HEK293 (cell line): ENCODE measurements around the gene EML1.
A peak's percentile ranks its signal among the peaks of the same experiment; 100 is the strongest.

Experiments used
- CTCF ChIA-PET: fragments of 350-600 bp; formaldehyde crosslinking; extraction: SDS; loops from one replicate; lab custom pipeline; 2021; ENCODE audit warnings: antibody characterized with exemption; lab: Yijun Ruan, JAX
- POLR2A ChIA-PET: fragments of 300-600 bp; formaldehyde crosslinking; extraction: SDS; loops from one replicate; lab custom pipeline; 2020; ENCODE audit warnings: antibody characterized with exemption, inconsistent platforms; lab: Yijun Ruan, JAX
- H3K27ac ChIP-seq: fragments of 200-500 bp; sonication (Bioruptor generic); 2 replicates; pipeline ENCODE4 v1.5.1; 2014; ENCODE audit warnings: low read depth, low read length, control low read depth, inconsistent platforms; ENCODE audit errors: extremely low read depth
- H3K36me3 ChIP-seq, 2 experiments: fragments of 200-500 bp in 1 of 2; sonication (Bioruptor generic) in 1 of 2; 1 replicate in 1 of 2; 2 replicates in 1 of 2; pipeline ENCODE4 v1.5.1; 2014 to 2017; ENCODE audit warnings: inconsistent platforms in 2 of 2, low read length in 2 of 2; ENCODE audit not compliant: control insufficient read depth in 2 of 2, insufficient read depth in 1 of 2
- H3K4me1 ChIP-seq: fragments of 200-500 bp; sonication (Bioruptor generic); 2 replicates; pipeline ENCODE4 v1.5.1; 2014; ENCODE audit warnings: mild to moderate bottlenecking, low read length, inconsistent platforms; ENCODE audit not compliant: control insufficient read depth, insufficient read depth
- H3K4me3 ChIP-seq: 2 replicates; pipeline ENCODE4 v1.5.1; 2011; ENCODE audit warnings: low read depth, mild to moderate bottlenecking, control low read depth, low read length, moderate library complexity
- H3K9me3 ChIP-seq: fragments of 200-500 bp; sonication (Bioruptor generic); 2 replicates; pipeline ENCODE4 v1.5.1; 2014; ENCODE audit warnings: low read depth, low read length, inconsistent platforms; ENCODE audit not compliant: control insufficient read depth, insufficient read depth
- GLIS1 ChIP-seq: fragments of 450-650 bp; formaldehyde crosslinking; IDR thresholded peaks from 2 replicates; pipeline ENCODE4 v1.5.1; 2016; ENCODE audit warnings: missing biosample characterization, missing genetic modification characterization
- GLIS2 ChIP-seq: fragments of 450-650 bp; formaldehyde crosslinking; IDR thresholded peaks from 2 replicates; pipeline ENCODE4 v1.5.1; 2016; ENCODE audit warnings: missing biosample characterization, missing genetic modification characterization
- KLF7 ChIP-seq: fragments of 450-650 bp; formaldehyde crosslinking; IDR thresholded peaks from 2 replicates; pipeline ENCODE4 v1.5.1; 2016; ENCODE audit warnings: missing biosample characterization, missing genetic modification characterization, borderline replicate concordance
- MYNN ChIP-seq: fragments of 450-650 bp; formaldehyde crosslinking; IDR thresholded peaks from 2 replicates; pipeline ENCODE4 v1.5.1; 2016; ENCODE audit warnings: missing biosample characterization, missing genetic modification characterization, borderline replicate concordance
- SCRT2 ChIP-seq: fragments of 450-650 bp; formaldehyde crosslinking; IDR thresholded peaks from 2 replicates; pipeline ENCODE4 v1.5.1; 2016; ENCODE audit warnings: missing biosample characterization, missing genetic modification characterization
- ZBTB17 ChIP-seq: fragments of 450-650 bp; formaldehyde crosslinking; IDR thresholded peaks from 2 replicates; pipeline ENCODE4 v1.5.1; 2016; ENCODE audit warnings: missing biosample characterization, missing genetic modification characterization
- ZBTB21 ChIP-seq: fragments of 450-650 bp; formaldehyde crosslinking; IDR thresholded peaks from 2 replicates; pipeline ENCODE4 v1.5.1; 2017; ENCODE audit warnings: missing biosample characterization, missing genetic modification characterization
- ZNF114 ChIP-seq: fragments of 450-650 bp; formaldehyde crosslinking; IDR thresholded peaks from 2 replicates; pipeline ENCODE4 v1.5.0; 2017; ENCODE audit warnings: missing biosample characterization, missing genetic modification characterization
- ZNF121 ChIP-seq: fragments of 450-650 bp; formaldehyde crosslinking; IDR thresholded peaks from 2 replicates; pipeline ENCODE4 v1.5.1; 2016; ENCODE audit warnings: missing biosample characterization, missing genetic modification characterization
- ZNF132 ChIP-seq: fragments of 450-650 bp; formaldehyde crosslinking; IDR thresholded peaks from 2 replicates; pipeline ENCODE4 v1.5.1; 2017; ENCODE audit warnings: missing biosample characterization, missing genetic modification characterization, borderline replicate concordance
- ZNF157 ChIP-seq: fragments of 450-650 bp; formaldehyde crosslinking; IDR thresholded peaks from 2 replicates; pipeline ENCODE4 v1.5.1; 2016; ENCODE audit warnings: missing biosample characterization, missing genetic modification characterization
- ZNF366 ChIP-seq: fragments of 450-650 bp; formaldehyde crosslinking; conservative IDR thresholded peaks from 2 replicates; pipeline ENCODE4 v1.5.1; 2016; ENCODE audit warnings: missing biosample characterization, missing genetic modification characterization
- ZNF629 ChIP-seq: fragments of 450-650 bp; formaldehyde crosslinking; IDR thresholded peaks from 2 replicates; pipeline ENCODE4 v1.5.1; 2017; ENCODE audit warnings: missing biosample characterization, missing genetic modification characterization
- ZNF664 ChIP-seq: fragments of 450-650 bp; formaldehyde crosslinking; IDR thresholded peaks from 2 replicates; pipeline ENCODE4 v1.5.1; 2016; ENCODE audit warnings: missing biosample characterization, missing genetic modification characterization
- ZNF843 ChIP-seq: fragments of 450-650 bp; formaldehyde crosslinking; IDR thresholded peaks from 2 replicates; pipeline ENCODE4 v1.5.1; 2016; ENCODE audit warnings: missing biosample characterization, missing genetic modification characterization
- TF ChIP-seq, protein P1 (sequence below): fragments of 450-650 bp; formaldehyde crosslinking; IDR thresholded peaks from 2 replicates; pipeline ENCODE4 v1.5.1; 2017; ENCODE audit warnings: missing biosample characterization, missing genetic modification characterization
- TF ChIP-seq, protein P2 (sequence below): fragments of 450-650 bp; formaldehyde crosslinking; IDR thresholded peaks from 2 replicates; pipeline ENCODE4 v1.5.1; 2016; ENCODE audit warnings: missing biosample characterization, missing genetic modification characterization
- TF ChIP-seq, protein P3 (sequence below): fragments of 450-650 bp; formaldehyde crosslinking; IDR thresholded peaks from 2 replicates; pipeline ENCODE4 v1.5.1; 2016; ENCODE audit warnings: missing biosample characterization, missing genetic modification characterization
- TF ChIP-seq, protein P4 (sequence below): fragments of 450-650 bp; formaldehyde crosslinking; IDR thresholded peaks from 2 replicates; pipeline ENCODE4 v1.5.1; 2016; ENCODE audit warnings: missing biosample characterization, missing genetic modification characterization
- TF ChIP-seq, protein P5 (sequence below): fragments of 450-650 bp; formaldehyde crosslinking; IDR thresholded peaks from 2 replicates; pipeline ENCODE4 v1.5.1; 2016; ENCODE audit warnings: missing biosample characterization, missing genetic modification characterization
- TF ChIP-seq, protein P6 (sequence below): fragments of 450-650 bp; formaldehyde crosslinking; IDR thresholded peaks from 2 replicates; pipeline ENCODE4 v1.5.1; 2016; ENCODE audit warnings: missing biosample characterization, missing genetic modification characterization
- TF ChIP-seq, protein P7 (sequence below): fragments of 450-650 bp; formaldehyde crosslinking; IDR thresholded peaks from 2 replicates; pipeline ENCODE4 v1.5.1; 2016; ENCODE audit warnings: missing biosample characterization, missing genetic modification characterization
- TF ChIP-seq, protein P8 (sequence below): fragments of 450-650 bp; formaldehyde crosslinking; IDR thresholded peaks from 2 replicates; pipeline ENCODE4 v1.5.1; 2017; ENCODE audit warnings: missing biosample characterization, missing genetic modification characterization

Gene EML1

DNA sequence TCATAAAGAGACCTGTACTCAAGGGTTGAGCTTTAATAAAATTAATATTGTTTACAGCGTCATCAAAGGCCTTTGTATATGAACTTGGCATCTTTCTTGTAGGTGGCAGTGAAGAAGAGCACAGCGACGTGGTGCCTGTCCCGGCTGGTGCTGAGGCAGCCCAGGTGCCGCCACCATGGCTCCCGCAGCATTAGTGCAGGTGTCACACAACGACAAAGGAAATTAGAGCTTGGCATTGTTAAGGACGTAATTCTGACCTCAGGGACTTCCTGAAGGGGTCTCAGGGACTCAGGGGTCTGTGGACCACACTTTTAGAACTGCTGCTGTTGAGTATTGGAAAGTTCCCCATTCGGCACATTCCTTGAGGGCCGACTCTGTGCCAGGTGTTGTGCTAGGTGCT, 24.1 kb downstream of the EML1 start (continued):
- TF ChIP-seq, protein P1, sequence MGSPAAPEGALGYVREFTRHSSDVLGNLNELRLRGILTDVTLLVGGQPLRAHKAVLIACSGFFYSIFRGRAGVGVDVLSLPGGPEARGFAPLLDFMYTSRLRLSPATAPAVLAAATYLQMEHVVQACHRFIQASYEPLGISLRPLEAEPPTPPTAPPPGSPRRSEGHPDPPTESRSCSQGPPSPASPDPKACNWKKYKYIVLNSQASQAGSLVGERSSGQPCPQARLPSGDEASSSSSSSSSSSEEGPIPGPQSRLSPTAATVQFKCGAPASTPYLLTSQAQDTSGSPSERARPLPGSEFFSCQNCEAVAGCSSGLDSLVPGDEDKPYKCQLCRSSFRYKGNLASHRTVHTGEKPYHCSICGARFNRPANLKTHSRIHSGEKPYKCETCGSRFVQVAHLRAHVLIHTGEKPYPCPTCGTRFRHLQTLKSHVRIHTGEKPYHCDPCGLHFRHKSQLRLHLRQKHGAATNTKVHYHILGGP (tag by site-specific recombination): no peak
- no peak for TF ChIP-seq ZNF664 (tag by site-specific recombination)
- no peak for TF ChIP-seq GLIS2 (tag by site-specific recombination)
- no peak for TF ChIP-seq MYNN (tag by site-specific recombination)

DNA sequence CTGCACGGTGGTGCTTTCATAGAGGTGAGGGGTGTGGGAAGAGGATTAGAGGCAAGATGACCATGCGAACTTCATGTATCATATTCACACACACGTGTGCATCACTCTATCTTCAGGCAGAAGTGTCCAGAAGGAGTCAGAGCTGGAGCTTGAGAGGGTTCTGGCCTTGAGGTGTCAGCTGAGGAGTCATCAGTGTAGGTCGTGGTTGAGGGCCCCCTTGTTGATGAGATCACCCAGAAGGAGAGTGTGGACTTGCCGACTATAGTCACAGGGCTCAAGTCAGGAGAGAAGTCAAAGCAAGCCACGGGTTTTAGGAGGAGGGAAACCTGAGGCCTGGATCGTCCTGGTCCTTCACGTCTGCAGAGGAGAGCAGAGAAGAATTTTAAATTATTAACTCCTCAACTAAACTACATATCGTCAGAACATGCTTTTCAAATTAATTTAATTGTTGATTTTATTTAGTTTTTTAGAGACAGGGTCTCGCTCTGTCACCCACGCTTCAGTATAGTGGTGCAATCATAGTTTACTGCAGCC, 25.4 kb downstream of the EML1 start:
- Histone ChIP-seq H3K4me1 (peaks cover 22% of the 10 kb centered on the region), H3K9me3 (no peaks in the 10 kb centered on the region), H3K36me3 (no peaks in the 10 kb centered on the region), H3K4me3 (no peak overlapping the region), H3K27ac (no peak overlapping the region)
- TF ChIP-seq KLF7 (tag by site-specific recombination): no peak
- TF ChIP-seq, protein P2, sequence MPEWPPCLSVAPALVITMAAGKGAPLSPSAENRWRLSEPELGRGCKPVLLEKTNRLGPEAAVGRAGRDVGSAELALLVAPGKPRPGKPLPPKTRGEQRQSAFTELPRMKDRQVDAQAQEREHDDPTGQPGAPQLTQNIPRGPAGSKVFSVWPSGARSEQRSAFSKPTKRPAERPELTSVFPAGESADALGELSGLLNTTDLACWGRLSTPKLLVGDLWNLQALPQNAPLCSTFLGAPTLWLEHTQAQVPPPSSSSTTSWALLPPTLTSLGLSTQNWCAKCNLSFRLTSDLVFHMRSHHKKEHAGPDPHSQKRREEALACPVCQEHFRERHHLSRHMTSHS (tag by site-specific recombination): no peak
- TF ChIP-seq, protein P3, sequence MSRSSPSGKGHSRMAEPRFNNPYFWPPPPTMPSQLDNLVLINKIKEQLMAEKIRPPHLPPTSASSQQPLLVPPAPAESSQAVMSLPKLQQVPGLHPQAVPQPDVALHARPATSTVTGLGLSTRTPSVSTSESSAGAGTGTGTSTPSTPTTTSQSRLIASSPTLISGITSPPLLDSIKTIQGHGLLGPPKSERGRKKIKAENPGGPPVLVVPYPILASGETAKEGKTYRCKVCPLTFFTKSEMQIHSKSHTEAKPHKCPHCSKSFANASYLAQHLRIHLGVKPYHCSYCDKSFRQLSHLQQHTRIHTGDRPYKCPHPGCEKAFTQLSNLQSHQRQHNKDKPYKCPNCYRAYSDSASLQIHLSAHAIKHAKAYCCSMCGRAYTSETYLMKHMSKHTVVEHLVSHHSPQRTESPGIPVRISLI (tag by site-specific recombination): no peak
- no peak for TF ChIP-seq ZNF114 (tag by site-specific recombination)
- TF ChIP-seq, protein P4, sequence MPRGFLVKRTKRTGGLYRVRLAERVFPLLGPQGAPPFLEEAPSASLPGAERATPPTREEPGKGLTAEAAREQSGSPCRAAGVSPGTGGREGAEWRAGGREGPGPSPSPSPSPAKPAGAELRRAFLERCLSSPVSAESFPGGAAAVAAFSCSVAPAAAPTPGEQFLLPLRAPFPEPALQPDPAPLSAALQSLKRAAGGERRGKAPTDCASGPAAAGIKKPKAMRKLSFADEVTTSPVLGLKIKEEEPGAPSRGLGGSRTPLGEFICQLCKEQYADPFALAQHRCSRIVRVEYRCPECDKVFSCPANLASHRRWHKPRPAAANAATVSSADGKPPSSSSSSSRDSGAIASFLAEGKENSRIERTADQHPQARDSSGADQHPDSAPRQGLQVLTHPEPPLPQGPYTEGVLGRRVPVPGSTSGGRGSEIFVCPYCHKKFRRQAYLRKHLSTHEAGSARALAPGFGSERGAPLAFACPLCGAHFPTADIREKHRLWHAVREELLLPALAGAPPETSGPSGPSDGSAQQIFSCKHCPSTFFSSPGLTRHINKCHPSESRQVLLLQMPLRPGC (tag by site-specific recombination): no peak
- TF ChIP-seq, protein P5, sequence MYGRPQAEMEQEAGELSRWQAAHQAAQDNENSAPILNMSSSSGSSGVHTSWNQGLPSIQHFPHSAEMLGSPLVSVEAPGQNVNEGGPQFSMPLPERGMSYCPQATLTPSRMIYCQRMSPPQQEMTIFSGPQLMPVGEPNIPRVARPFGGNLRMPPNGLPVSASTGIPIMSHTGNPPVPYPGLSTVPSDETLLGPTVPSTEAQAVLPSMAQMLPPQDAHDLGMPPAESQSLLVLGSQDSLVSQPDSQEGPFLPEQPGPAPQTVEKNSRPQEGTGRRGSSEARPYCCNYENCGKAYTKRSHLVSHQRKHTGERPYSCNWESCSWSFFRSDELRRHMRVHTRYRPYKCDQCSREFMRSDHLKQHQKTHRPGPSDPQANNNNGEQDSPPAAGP (tag by site-specific recombination): no peak
- no peak for TF ChIP-seq ZBTB21
- no peak for TF ChIP-seq SCRT2 (tag by site-specific recombination)
- no peak for TF ChIP-seq ZNF121 (tag by site-specific recombination)
- TF ChIP-seq, protein P6, sequence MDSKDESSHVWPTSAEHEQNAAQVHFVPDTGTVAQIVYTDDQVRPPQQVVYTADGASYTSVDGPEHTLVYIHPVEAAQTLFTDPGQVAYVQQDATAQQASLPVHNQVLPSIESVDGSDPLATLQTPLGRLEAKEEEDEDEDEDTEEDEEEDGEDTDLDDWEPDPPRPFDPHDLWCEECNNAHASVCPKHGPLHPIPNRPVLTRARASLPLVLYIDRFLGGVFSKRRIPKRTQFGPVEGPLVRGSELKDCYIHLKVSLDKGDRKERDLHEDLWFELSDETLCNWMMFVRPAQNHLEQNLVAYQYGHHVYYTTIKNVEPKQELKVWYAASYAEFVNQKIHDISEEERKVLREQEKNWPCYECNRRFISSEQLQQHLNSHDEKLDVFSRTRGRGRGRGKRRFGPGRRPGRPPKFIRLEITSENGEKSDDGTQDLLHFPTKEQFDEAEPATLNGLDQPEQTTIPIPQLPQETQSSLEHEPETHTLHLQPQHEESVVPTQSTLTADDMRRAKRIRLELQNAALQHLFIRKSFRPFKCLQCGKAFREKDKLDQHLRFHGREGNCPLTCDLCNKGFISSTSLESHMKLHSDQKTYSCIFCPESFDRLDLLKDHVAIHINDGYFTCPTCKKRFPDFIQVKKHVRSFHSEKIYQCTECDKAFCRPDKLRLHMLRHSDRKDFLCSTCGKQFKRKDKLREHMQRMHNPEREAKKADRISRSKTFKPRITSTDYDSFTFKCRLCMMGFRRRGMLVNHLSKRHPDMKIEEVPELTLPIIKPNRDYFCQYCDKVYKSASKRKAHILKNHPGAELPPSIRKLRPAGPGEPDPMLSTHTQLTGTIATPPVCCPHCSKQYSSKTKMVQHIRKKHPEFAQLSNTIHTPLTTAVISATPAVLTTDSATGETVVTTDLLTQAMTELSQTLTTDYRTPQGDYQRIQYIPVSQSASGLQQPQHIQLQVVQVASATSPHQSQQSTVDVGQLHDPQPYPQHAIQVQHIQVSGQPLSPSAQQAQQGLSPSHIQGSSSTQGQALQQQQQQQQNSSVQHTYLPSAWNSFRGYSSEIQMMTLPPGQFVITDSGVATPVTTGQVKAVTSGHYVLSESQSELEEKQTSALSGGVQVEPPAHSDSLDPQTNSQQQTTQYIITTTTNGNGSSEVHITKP (tag by site-specific recombination): peak; percentile 89
- TF ChIP-seq, protein P7, sequence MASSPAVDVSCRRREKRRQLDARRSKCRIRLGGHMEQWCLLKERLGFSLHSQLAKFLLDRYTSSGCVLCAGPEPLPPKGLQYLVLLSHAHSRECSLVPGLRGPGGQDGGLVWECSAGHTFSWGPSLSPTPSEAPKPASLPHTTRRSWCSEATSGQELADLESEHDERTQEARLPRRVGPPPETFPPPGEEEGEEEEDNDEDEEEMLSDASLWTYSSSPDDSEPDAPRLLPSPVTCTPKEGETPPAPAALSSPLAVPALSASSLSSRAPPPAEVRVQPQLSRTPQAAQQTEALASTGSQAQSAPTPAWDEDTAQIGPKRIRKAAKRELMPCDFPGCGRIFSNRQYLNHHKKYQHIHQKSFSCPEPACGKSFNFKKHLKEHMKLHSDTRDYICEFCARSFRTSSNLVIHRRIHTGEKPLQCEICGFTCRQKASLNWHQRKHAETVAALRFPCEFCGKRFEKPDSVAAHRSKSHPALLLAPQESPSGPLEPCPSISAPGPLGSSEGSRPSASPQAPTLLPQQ: no peak
- TF ChIP-seq ZNF843 (tag by site-specific recombination): no peak
- TF ChIP-seq ZNF157: no peak
- TF ChIP-seq ZNF132 (tag by site-specific recombination): no peak
- 0 out of 2 replicates have a peak, but pooled peaks have one; percentile 44 for TF ChIP-seq ZBTB17
- TF ChIP-seq ZNF366: 0 out of 2 replicates have a peak, but pooled peaks have one; percentile 16
- TF ChIP-seq, protein P8, sequence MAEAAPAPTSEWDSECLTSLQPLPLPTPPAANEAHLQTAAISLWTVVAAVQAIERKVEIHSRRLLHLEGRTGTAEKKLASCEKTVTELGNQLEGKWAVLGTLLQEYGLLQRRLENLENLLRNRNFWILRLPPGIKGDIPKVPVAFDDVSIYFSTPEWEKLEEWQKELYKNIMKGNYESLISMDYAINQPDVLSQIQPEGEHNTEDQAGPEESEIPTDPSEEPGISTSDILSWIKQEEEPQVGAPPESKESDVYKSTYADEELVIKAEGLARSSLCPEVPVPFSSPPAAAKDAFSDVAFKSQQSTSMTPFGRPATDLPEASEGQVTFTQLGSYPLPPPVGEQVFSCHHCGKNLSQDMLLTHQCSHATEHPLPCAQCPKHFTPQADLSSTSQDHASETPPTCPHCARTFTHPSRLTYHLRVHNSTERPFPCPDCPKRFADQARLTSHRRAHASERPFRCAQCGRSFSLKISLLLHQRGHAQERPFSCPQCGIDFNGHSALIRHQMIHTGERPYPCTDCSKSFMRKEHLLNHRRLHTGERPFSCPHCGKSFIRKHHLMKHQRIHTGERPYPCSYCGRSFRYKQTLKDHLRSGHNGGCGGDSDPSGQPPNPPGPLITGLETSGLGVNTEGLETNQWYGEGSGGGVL (tag by site-specific recombination): 0 out of 2 replicates have a peak, but pooled peaks have one; percentile 14
- no peak for TF ChIP-seq ZNF629 (tag by site-specific recombination)
- no peak for TF ChIP-seq GLIS1 (tag by site-specific recombination)
- POLR2A ChIA-PET: no interaction called here
- CTCF ChIA-PET: interaction anchor here (3.1 kb wide), 1 partner anchor 88 kb away, joined by 15 read pairs; no protein-coding TSS in a partner anchor
